HepG2 (cell line): Measurements from ENCODE around the gene EPB41L1. TPM values are rescaled to one million over a fixed set of nuclear protein-coding genes. Genes with fewer than 3 reads are reported as not detected.

ENCODE experiments used
- ATAC-seq: fragments of 200-7000 bp; cut with Tn5 transposase; 3 replicates; pipeline ENCODE4 v1.9.1; 2020; ENCODE audit warnings: mild to moderate bottlenecking, moderate library complexity
- BruUV-seq: library from RNA; stranded (reverse); fragments of 400-500 nt; replicated peaks from 2 replicates; lab custom pipeline; 2021; lab: Mats Ljungman, UMichigan
- CTCF ChIA-PET: fragments of 300-600 bp; formaldehyde crosslinking; extraction: SDS; loops from one replicate; lab custom pipeline; 2021; ENCODE audit warnings: low total read pairs, inconsistent platforms, low intra/inter-chr PET ratio; lab: Yijun Ruan, JAX
- POLR2A ChIA-PET: fragments of 350-600 bp; sonication (Branson Sonifier 250); formaldehyde crosslinking; loops from one replicate; lab custom pipeline; 2020; ENCODE audit warnings: antibody characterized with exemption, inconsistent platforms; lab: Yijun Ruan, JAX
- DNase-seq: peaks from one replicate; pipeline ENCODE4 v3.0.0-alpha.2; 2015; ENCODE audit warnings: low spot score
- FAIRE-seq: peaks from 3 replicates; lab custom pipeline; 2011; peaks lifted over from hg19 to GRCh38; lab: Jason Lieb, UNC
- H2AFZ ChIP-seq: one replicate; pipeline ENCODE4 v1.6.1; 2011; ENCODE audit warnings: low read length, inconsistent platforms
- H3K27ac ChIP-seq: fragments of 300-600 bp; 3 replicates; pipeline ENCODE4 v1.8.0; 2011; ENCODE audit warnings: mixed run types, mild to moderate bottlenecking, mixed read lengths, low read length, inconsistent platforms; ENCODE audit not compliant: insufficient read depth; ENCODE audit errors: extremely low read length
- H3K27me3 ChIP-seq, 2 experiments: fragments of 200-600 bp in 1 of 2; 2 replicates in 1 of 2; 3 replicates in 1 of 2; pipeline versions ENCODE4 v1.6.0 to v1.8.0; 2011; ENCODE audit warnings: low read length in 2 of 2, mild to moderate bottlenecking in 2 of 2, moderate library complexity in 2 of 2, inconsistent platforms in 1 of 2; ENCODE audit not compliant: insufficient read depth in 2 of 2, control insufficient read depth in 1 of 2
- H3K36me3 ChIP-seq, 2 experiments: fragments of 200-600 bp in 1 of 2; replicated peaks in 1 of 2; 2 replicates in 1 of 2; 3 replicates in 1 of 2; pipeline versions ENCODE4 v1.5.1 to v1.8.0; 2011; ENCODE audit warnings: low read length in 2 of 2, inconsistent platforms in 1 of 2; ENCODE audit not compliant: insufficient read depth in 2 of 2, control insufficient read depth in 1 of 2
- H3K4me1 ChIP-seq: 2 replicates; pipeline ENCODE4 v1.5.1; 2012; ENCODE audit warnings: low read length, inconsistent platforms; ENCODE audit not compliant: insufficient read depth
- H3K4me2 ChIP-seq: 2 replicates; pipeline ENCODE4 v1.6.0; 2011; ENCODE audit warnings: low read depth, low read length, inconsistent platforms
- H3K4me3 ChIP-seq, 3 experiments: fragments of 200-600 bp in 1 of 3; sonication (generic), shearing (Covaris generic) in 1 of 3; replicated peaks in 1 of 3; 2 replicates each; pipeline ENCODE4 v1.5.1; 2011 to 2016; ENCODE audit warnings: low read length in 3 of 3, inconsistent platforms in 2 of 3, low read depth in 2 of 3, mild to moderate bottlenecking in 2 of 3, control low read depth in 1 of 3, mixed read lengths in 1 of 3; ENCODE audit not compliant: insufficient read depth in 1 of 3
- H3K79me2 ChIP-seq: one replicate; pipeline ENCODE4 v1.6.1; 2011; ENCODE audit warnings: low read length, inconsistent platforms; ENCODE audit not compliant: insufficient read depth
- H3K9ac ChIP-seq: 2 replicates; pipeline ENCODE4 v1.6.0; 2011; ENCODE audit warnings: mild to moderate bottlenecking, low read depth, low read length, inconsistent platforms; ENCODE audit not compliant: insufficient read depth
- H3K9me3 ChIP-seq: 2 replicates; pipeline ENCODE4 v1.5.1; 2012; ENCODE audit warnings: mild to moderate bottlenecking, low read length
- H4K20me1 ChIP-seq: 2 replicates; pipeline ENCODE4 v1.6.0; 2011; ENCODE audit warnings: inconsistent platforms, mild to moderate bottlenecking, low read length, moderate library complexity; ENCODE audit not compliant: insufficient read depth
- FOXK2 ChIP-seq: fragments of 450-650 bp; IDR thresholded peaks from 2 replicates; pipeline ENCODE4 v1.6.1; 2016
- NFATC3 ChIP-seq: sonication (generic); formaldehyde crosslinking; IDR thresholded peaks from 2 replicates; pipeline ENCODE4 v1.5.1; 2020; ENCODE audit warnings: mild to moderate bottlenecking, missing genetic modification reagents
- WGBS: methylation state at CpG from one replicate; pipeline ENCODE4 v1.1.6; 2017; ENCODE audit warnings: low lambda C conversion rate; 5-methylcytosine and 5-hydroxymethylcytosine counted together
- in situ Hi-C: cut with HindIII; loops from 2 replicates; pipeline ENCODE4 v1.10.0; 2017; ENCODE audit warnings: low pct_unique_long_range_greater_than_20kb; ENCODE audit not compliant: extremely low pct_ligation_motif_present
- intact Hi-C: fragments of 100-400 bp; cut with micrococcal nuclease; formaldehyde crosslinking; loops from one replicate; pipeline ENCODE4 v1.10.0; 2022; ENCODE audit not compliant: unreplicated experiment
- polyA plus RNA-seq, 8 experiments: library from polyadenylated mRNA; depleted of rRNA in 3 of 8; stranded (reverse) in 7 of 8; unstranded in 1 of 8; fragments of >200 nt; fragmentation: Illumina TruSeq in 4 of 8; extraction: Trizol in 4 of 8; gene quantifications; 2 replicates each; pipeline versions ENCODE4 v1.2.1 to v1.2.3, GENCODE V29; 2011 to 2016; ENCODE audit warnings: low read depth in 4 of 8, missing spikeins in 1 of 8, mixed read lengths in 1 of 8; ENCODE audit not compliant: insufficient read depth in 1 of 8
- total RNA-seq, 5 experiments: library from RNA; depleted of rRNA; stranded (reverse); fragments of >200 nt; fragmentation: Illumina TruSeq; extraction: Trizol; gene quantifications; 2 replicates each; pipeline ENCODE4 v1.2.3, GENCODE V29; 2016; ENCODE audit warnings: low read depth in 1 of 5
- TF ChIP-seq, protein P1 (sequence below): sonication (generic); formaldehyde crosslinking; conservative IDR thresholded peaks from 2 replicates; pipeline ENCODE4 v1.4.0; 2020; ENCODE audit warnings: missing genetic modification reagents

EPB41L1 gene
- total and polyA plus RNA-seq, 2 of the 13 experiments (the other 11 are each of a cell fraction or from before 2014, with no cell fraction given) = 16.7 to 39.0 TPM

DNA sequence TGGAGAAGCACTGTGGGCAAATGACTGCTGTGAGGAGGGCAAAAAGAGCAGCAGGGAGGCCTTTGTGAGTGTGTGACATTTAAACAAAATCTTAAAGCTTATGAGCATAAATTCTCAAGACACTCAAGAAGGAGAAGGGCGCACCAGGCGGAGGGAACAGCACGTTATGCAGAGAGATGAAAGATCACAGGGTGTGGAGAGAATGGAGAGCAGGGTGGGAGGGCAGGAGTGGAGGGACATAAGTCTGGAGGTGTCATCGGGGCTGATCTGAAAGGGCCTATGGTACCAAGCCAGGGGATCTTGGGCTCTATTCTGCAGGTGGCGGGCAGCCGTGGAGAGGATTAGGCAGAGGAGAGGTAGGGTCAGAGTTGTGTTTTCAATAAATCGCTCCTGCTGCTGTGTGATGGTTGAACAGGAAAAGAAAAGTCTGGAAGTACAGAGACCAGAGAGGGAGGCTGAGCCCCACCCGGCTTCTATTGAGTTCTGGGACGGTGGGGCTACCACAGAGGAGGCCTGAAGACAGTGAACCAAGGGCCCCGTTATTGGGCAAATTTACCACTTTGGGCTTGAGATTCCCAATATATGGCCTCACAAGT, 127.3 kb downstream of the EPB41L1 start:
- BruUV-seq = no TSS peak
- H3K4me1 ChIP-seq = no peaks in the 10 kb centered on the region
- H3K4me2 ChIP-seq = no peak overlapping the region
- no peak overlapping the region for H3K27ac ChIP-seq
- H4K20me1 ChIP-seq = no peaks in the 10 kb centered on the region
- ChIA-PET CTCF (no interaction called here), POLR2A (no interaction called here)
- WGBS = 55% methylated on average over 10 of the region's 10 CpGs
- TF ChIP-seq NFATC3 (CRISPR knock-in tag) (no peak), FOXK2 (no peak)
- TF ChIP-seq, protein P1, sequence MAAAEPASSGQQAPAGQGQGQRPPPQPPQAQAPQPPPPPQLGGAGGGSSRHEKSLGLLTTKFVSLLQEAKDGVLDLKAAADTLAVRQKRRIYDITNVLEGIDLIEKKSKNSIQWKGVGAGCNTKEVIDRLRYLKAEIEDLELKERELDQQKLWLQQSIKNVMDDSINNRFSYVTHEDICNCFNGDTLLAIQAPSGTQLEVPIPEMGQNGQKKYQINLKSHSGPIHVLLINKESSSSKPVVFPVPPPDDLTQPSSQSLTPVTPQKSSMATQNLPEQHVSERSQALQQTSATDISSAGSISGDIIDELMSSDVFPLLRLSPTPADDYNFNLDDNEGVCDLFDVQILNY = no peak
- no peak overlapping the region for H3K9ac ChIP-seq
- DNase-seq = no peak
- no peak for ATAC-seq
- no peak for FAIRE-seq
- no peak overlapping the region for H3K4me3 ChIP-seq
- no peaks in the 10 kb centered on the region for H3K79me2 ChIP-seq
- in situ Hi-C loops (loop anchor here (10.0 kb wide), 1 partner anchor 63 kb away; no protein-coding TSS in a partner anchor), intact Hi-C loops (no loop called here)
- peaks cover 0 to 12% of the 10 kb centered on the region in 2 experiments; a peak in 2 of 5 replicates for H3K27me3 ChIP-seq
- no peaks in the 10 kb centered on the region for H3K9me3 ChIP-seq
- H2AFZ ChIP-seq = no peak overlapping the region
- peaks cover 0 to 2% of the 10 kb centered on the region in 2 experiments; a peak in 2 of 5 replicates for H3K36me3 ChIP-seq

Other genes starting within 250 kb of the EPB41L1 start
- 86.3 and 109 TPM in 2 replicates for gene SCAND1, start 200.2 kb upstream of the EPB41L1 start, total RNA-seq (2016; rRNA removed; fragmentation: Illumina TruSeq; extraction: Trizol)
- 19.3 and 25.5 TPM in 2 replicates for gene SCAND1, start 200.2 kb upstream of the EPB41L1 start, polyA plus RNA-seq (2011; rRNA removed)
- 12.4 and 13.8 TPM in 2 replicates for gene CNBD2, start 186.2 kb upstream of the EPB41L1 start, total RNA-seq (2016; rRNA removed; fragmentation: Illumina TruSeq; extraction: Trizol)
- 22.8 and 23.4 TPM in 2 replicates for gene CNBD2, start 186.2 kb upstream of the EPB41L1 start, polyA plus RNA-seq (2011; rRNA removed)
- 46.2 and 56.5 TPM in 2 replicates for gene AAR2, start 81.7 kb downstream of the EPB41L1 start, total RNA-seq (2016; rRNA removed; fragmentation: Illumina TruSeq; extraction: Trizol)
- 45.2 and 50.5 TPM in 2 replicates for gene AAR2, start 81.7 kb downstream of the EPB41L1 start, polyA plus RNA-seq (2011; rRNA removed)
- 13.3 and 15.2 TPM in 2 replicates for gene DLGAP4, start 151.6 kb downstream of the EPB41L1 start, total RNA-seq (2016; rRNA removed; fragmentation: Illumina TruSeq; extraction: Trizol)
- gene DLGAP4, start 151.6 kb downstream of the EPB41L1 start, polyA plus RNA-seq (2011; rRNA removed) = 26.7 and 33.5 TPM in 2 replicates